HCT116 (cell line): ENCODE data around the gene CD302.

Source experiments
- CTCF ChIP-seq, 3 experiments: fragments of 200-600 bp in 1 of 3; sonication (generic) in 1 of 3; IDR thresholded peaks in 2 of 3; conservative IDR thresholded peaks in 1 of 3; 2 replicates each; pipeline ENCODE4 v1.5.1; 2012 to 2017; ENCODE audit warnings: low read depth in 2 of 3, low read length in 2 of 3, antibody characterized with exemption in 1 of 3, borderline replicate concordance in 1 of 3, control low read depth in 1 of 3, mild to moderate bottlenecking in 1 of 3, mixed read lengths in 1 of 3, mixed run types in 1 of 3, moderate library complexity in 1 of 3; ENCODE audit not compliant: insufficient read depth in 1 of 3
- EGR1 ChIP-seq: IDR thresholded peaks from 2 replicates; pipeline ENCODE4 v1.6.1; 2012; ENCODE audit warnings: low read depth
- EZH2 ChIP-seq: fragments of 200-600 bp; sonication (generic); IDR thresholded peaks from 2 replicates; pipeline ENCODE4 v1.6.1; 2017; ENCODE audit warnings: antibody characterized with exemption, mixed run types
- MAX ChIP-seq: IDR thresholded peaks from 2 replicates; pipeline ENCODE4 v1.6.1; 2012
- POLR2A ChIP-seq: IDR thresholded peaks from 2 replicates; pipeline ENCODE4 v1.7.0; 2011; ENCODE audit warnings: borderline replicate concordance; ENCODE audit not compliant: insufficient read depth, insufficient read length; ENCODE audit errors: extremely low read depth
- POLR2AphosphoS5 ChIP-seq: IDR thresholded peaks from 2 replicates; pipeline ENCODE4 v1.6.1; 2011; ENCODE audit warnings: mild to moderate bottlenecking, low read depth, low read length, moderate library complexity
- RAD21 ChIP-seq: IDR thresholded peaks from 2 replicates; pipeline ENCODE4 v1.6.1; 2012; ENCODE audit warnings: low read depth, mild to moderate bottlenecking
- REST ChIP-seq: IDR thresholded peaks from 2 replicates; pipeline ENCODE4 v1.6.1; 2012; ENCODE audit warnings: low read depth
- SIN3A ChIP-seq: IDR thresholded peaks from 2 replicates; pipeline ENCODE4 v1.6.1; 2012; ENCODE audit warnings: low read depth
- YY1 ChIP-seq: IDR thresholded peaks from 2 replicates; pipeline ENCODE4 v1.6.1; 2011; ENCODE audit warnings: low read length, low read depth, moderate library complexity, mild to moderate bottlenecking; ENCODE audit not compliant: insufficient replicate concordance; ENCODE audit errors: extremely low read depth

GRCh38 chr2:159817283-159817682 is 19.3 kb upstream of the CD302 start:
- TF ChIP-seq CTCF (IDR thresholded peaks at IDR 0.05 in 2 of 3, conservative IDR thresholded peaks at IDR 0.05 in 1 of 3; ENCODE audit: borderline replicate concordance in 1 of 3, insufficient read depth in 1 of 3, low read depth in 2 of 3, low read length in 2 of 3) (no peak), EGR1 (no peak), SIN3A (no peak), POLR2AphosphoS5 (no peak), RAD21 (no peak), POLR2A (no peak), MAX (no peak), EZH2 (no peak), YY1 (no peak), REST (no peak)
